Body of pancreas (tissue), 4 donors: ENCODE results near the gene WDR1.

Experiments used
- CTCF ChIP-seq, 7 experiments: fragments of 450-650 bp in 4 of 7; fragments of 200-600 bp in 3 of 7; sonication (generic) in 3 of 7; IDR thresholded peaks; one replicate each; pipeline ENCODE4 v1.5.1; 2016 to 2019; ENCODE audit warnings: antibody characterized with exemption in 7 of 7
- POLR2A ChIP-seq, 3 donors: fragments of 450-650 bp; IDR thresholded peaks; one replicate each; pipeline ENCODE4 v1.6.1; 2016; ENCODE audit warnings: antibody characterized with exemption in 3 of 3, mild to moderate bottlenecking in 2 of 3

- TF ChIP-seq CTCF (IDR thresholded peaks at IDR 0.05) (no peak), POLR2A (IDR thresholded peaks at IDR 0.05) (no peak)
These were observed 62.8 kb downstream of the WDR1 start for GRCh38 chr4:10053635-10054453.
